ENCODE results near the gene NTSR2.

Gene NTSR2

DNA sequence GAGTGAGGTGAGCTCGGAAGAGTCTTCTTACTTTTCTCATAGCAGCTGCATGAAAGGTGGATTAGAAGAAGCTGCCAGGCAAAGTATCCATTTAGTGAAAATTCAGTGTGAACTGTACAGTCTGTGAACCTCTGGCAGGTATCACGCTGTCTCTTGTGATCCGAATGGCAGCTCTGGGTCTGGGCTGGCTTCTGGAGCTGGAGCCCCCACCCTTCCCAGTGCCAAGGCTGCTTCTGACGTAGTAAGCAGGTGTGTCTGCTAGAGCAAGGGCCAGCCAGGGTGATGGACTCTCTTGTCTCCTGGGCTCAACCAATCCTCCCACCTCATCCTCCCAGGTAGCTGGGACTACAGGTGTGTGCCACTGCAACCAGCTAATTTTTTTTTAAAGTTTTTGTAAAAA, 14.0 kb upstream of the NTSR2 start:
- Histone ChIP-seq H3K36me3 (replicated peaks) (no peaks in the 10 kb centered on the region), H3K27ac (no peak overlapping the region), H3K27me3 (replicated peaks) (peaks cover 13% of the 10 kb centered on the region), H3K4me3 (ENCODE audit: low read depth, low read length) (no peak overlapping the region)
- TF ChIP-seq, protein P1, sequence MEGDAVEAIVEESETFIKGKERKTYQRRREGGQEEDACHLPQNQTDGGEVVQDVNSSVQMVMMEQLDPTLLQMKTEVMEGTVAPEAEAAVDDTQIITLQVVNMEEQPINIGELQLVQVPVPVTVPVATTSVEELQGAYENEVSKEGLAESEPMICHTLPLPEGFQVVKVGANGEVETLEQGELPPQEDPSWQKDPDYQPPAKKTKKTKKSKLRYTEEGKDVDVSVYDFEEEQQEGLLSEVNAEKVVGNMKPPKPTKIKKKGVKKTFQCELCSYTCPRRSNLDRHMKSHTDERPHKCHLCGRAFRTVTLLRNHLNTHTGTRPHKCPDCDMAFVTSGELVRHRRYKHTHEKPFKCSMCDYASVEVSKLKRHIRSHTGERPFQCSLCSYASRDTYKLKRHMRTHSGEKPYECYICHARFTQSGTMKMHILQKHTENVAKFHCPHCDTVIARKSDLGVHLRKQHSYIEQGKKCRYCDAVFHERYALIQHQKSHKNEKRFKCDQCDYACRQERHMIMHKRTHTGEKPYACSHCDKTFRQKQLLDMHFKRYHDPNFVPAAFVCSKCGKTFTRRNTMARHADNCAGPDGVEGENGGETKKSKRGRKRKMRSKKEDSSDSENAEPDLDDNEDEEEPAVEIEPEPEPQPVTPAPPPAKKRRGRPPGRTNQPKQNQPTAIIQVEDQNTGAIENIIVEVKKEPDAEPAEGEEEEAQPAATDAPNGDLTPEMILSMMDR (IDR thresholded peaks at IDR 0.05; ENCODE audit: low read depth, low read length, missing control alignments), result no peak
- DNase-seq, result no peak
- in situ Hi-C loops (cut with HindIII; ENCODE audit: low pct_ligation_motif_present, low sequenced_read_pairs), result no loop called here

DNA sequence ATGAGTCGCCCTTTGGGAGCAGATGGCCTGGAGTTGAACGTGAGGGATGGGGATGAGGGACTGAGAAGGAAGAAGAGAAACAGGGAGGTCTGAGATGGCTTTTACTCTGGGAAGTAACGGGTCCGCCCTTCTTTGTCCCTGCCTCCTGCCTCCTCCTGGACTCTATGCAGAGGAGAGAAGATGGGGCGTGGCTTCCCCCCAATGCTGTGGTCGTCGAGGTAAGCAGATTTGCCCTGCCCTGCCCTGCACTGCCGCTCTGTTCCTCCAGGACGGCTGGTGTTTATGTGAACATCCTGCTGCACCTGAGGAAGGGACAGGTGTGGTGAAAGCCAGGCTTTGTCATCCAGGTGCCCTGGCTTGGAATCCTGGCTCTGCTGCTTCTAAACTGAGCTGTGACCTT, 13.5 kb upstream of the NTSR2 start:
- H3K27ac ChIP-seq, result no peak overlapping the region
- H3K4me3 ChIP-seq (ENCODE audit: low read depth, low read length), result no peak overlapping the region
- no peak for DNase-seq
- H3K27me3 ChIP-seq (replicated peaks), result peaks cover 18% of the 10 kb centered on the region
- no peaks in the 10 kb centered on the region for H3K36me3 ChIP-seq (replicated peaks)
- TF ChIP-seq, protein P1 (IDR thresholded peaks at IDR 0.05; ENCODE audit: low read depth, low read length, missing control alignments), result no peak
- in situ Hi-C loops (cut with HindIII; ENCODE audit: low pct_ligation_motif_present, low sequenced_read_pairs), result no loop called here

DNA sequence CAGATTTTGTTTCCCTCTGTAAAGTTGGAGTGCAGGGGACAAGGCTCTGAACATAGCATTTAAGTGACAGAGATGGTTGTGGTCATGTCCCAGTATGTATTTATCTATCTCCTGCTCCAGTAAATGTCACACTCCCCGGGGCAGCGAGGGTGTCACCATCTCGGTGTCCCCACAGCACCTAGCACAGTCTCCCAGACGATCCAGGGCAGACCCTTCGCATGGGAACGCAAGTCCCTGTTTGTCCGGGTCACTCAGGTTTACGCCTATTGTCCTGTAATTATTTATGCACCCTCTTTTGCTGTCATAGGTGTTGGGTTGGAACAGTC, 12.6 kb upstream of the NTSR2 start:
- peaks cover 27% of the 10 kb centered on the region for H3K27me3 ChIP-seq (replicated peaks)
- DNase-seq, result no peak

DNA sequence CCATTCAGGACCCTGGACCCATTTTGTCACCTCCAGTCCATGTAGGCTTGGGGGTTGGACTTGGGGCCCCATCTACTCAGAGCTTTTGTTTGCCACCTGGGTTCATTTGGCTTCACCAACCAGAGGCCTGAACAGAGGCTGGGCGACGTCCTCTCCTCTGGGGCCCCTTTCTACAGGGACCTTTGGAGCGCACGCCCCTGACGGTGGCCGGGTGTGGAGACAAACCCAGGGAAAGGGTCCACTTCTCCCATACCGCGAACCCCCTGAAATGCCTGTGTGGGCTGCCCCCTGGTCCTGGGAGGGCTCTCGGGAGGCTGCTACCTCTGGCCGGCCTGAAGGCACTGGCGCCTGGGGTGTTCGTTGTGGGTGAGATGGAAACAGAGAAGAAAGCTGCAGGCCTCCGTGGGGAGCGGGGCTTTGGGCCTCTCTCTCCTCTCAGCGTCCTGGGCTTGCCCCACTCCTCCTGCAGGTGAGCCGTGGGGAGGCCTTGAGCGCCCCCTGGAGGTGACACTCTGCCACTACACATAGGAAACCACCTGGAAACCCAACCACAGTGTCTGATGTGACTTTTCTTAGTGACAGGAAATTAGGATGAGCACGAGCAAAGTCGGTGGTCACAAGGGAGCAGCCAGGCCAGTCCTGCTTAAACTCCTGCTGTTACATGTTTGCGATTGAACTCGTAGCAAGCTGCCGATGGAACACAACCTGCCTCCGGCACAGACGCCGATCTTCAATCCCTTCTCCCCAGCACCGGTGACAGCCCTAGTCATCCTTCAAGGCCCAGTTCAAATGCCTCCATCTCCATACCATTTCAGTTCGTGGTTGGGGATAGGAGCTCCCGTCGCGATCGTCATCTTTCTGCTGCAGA, 12.0 kb upstream of the NTSR2 start:
- no peaks in the 10 kb centered on the region for H3K36me3 ChIP-seq (replicated peaks)
- no peak overlapping the region for H3K27ac ChIP-seq
- DNase-seq, result no peak
- in situ Hi-C loops (cut with HindIII; ENCODE audit: low pct_ligation_motif_present, low sequenced_read_pairs), result no loop called here
- peaks cover 33% of the 10 kb centered on the region for H3K27me3 ChIP-seq (replicated peaks)
- H3K4me3 ChIP-seq (ENCODE audit: low read depth, low read length), result no peak overlapping the region
- TF ChIP-seq, protein P1 (IDR thresholded peaks at IDR 0.05; ENCODE audit: low read depth, low read length, missing control alignments), result peak; percentile 91

More for the DNA sequence above, 12.6 kb upstream of the NTSR2 start:
- TF ChIP-seq, protein P1 (IDR thresholded peaks at IDR 0.05; ENCODE audit: low read depth, low read length, missing control alignments), result no peak
- H3K4me3 ChIP-seq (ENCODE audit: low read depth, low read length), result no peak overlapping the region
- no peak overlapping the region for H3K27ac ChIP-seq
- no peaks in the 10 kb centered on the region for H3K36me3 ChIP-seq (replicated peaks)
- in situ Hi-C loops (cut with HindIII; ENCODE audit: low pct_ligation_motif_present, low sequenced_read_pairs), result no loop called here

DNA sequence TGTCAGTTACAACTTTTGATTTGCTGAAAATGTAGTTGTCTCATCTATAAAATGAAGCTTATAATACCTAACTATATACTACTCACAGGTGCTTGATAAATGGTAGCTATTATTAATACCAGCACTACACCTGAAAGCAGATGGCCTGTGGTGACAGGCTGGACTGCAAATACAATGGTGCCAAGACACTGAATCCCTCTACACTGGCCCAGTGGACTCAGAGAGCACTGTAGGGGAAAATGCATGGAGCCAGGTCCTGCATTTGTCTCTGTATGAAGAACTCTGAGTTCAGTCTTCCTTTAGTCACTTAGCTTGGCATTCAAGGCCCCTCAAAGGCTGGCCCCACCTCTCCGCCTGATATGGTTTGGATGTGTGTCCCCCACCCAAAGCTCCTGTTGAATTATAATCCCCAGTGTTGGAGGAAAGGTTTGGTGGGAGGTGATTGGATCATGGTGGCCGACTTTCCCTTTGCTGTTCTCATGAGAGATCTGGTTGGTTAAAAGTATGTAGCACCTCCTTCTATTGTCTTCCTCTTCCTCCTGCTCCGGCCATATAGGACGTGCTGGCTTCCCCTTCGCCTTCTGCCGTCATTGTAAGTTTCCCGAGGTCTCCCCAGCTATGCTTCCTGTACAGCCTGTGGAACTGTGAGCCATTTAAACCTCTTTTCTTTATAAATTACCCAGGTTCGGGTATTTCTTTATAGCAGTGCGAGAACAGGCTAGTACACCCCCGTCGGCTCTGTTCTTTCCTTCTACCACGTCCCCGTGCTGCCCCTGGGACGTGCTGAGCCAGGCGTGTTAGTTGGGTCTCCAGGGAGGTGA, 11.1 kb upstream of the NTSR2 start:
- peaks cover 40% of the 10 kb centered on the region for H3K27me3 ChIP-seq (replicated peaks)
- in situ Hi-C loops (cut with HindIII; ENCODE audit: low pct_ligation_motif_present, low sequenced_read_pairs), result no loop called here
- no peak overlapping the region for H3K4me3 ChIP-seq (ENCODE audit: low read depth, low read length)
- no peaks in the 10 kb centered on the region for H3K36me3 ChIP-seq (replicated peaks)
- DNase-seq, result no peak
- TF ChIP-seq, protein P1 (IDR thresholded peaks at IDR 0.05; ENCODE audit: low read depth, low read length, missing control alignments), result no peak
- H3K27ac ChIP-seq, result no peak overlapping the region
